HG02884 (cell line): Measurements from ENCODE around the gene ATP5PD.
A peak's percentile ranks its signal among the peaks of the same experiment; 100 is the strongest.

Experiments used
- ATAC-seq: cut with Tn5 transposase; IDR thresholded peaks from one replicate; pipeline ENCODE4 v1.9.1; 2021; ENCODE audit warnings: mild to moderate bottlenecking, moderate library complexity; ENCODE audit not compliant: unreplicated experiment

Gene ATP5PD

DNA sequence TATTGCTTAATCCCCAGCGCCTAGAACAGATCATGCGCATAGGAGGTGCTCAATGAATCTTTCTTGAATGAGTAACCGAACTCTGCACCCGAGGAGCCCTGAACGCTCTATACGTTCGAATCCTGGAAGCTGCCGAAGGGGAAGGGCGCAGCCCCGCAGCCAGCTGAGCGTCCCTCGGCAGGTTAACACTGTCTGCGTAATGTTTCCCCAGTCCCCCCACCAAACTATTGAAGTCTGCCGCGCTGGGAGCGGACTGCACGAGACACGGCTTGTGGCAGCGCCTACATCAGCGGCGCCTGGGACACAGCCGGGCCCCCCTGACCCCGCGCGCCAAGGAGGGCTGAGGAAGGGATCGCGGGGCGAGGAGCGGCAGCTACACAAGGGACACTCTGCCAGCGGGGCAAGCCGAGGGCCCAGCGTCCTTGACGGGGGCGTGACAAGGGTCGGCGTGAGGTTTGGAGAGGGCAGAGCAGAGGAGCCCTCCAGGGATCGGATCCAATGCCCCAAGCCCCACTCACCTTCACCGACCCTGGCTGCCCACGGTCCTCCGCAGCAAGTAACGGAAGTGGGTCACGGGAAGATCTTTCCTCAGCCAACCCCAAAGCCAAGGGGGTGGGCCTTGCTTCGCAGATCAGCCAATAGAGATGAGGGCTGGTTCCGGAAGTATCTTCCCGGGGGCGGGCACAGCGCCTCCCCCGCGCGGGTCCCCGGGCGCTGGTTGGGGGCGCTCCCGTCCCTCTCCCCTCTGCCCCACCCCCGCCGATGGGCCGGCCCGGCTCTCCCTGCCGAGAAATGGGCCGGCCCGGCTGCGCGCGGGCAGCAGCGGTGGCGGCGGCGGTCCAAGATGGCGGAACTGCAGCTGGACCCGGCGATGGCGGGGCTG, at the start of gene ATP5PD, which contains the start of gene KCTD2:
ATP5PD (minus strand) TSS at position 563 of the 883 bp plus-strand sequence. CDS start 4,319 bp downstream, outside the sequence.
KCTD2 (plus strand) TSS at position 819 of the 883 bp plus-strand sequence; CDS start at position 845, 26 bp downstream.
- ATAC-seq: peak; percentile 96

DNA sequence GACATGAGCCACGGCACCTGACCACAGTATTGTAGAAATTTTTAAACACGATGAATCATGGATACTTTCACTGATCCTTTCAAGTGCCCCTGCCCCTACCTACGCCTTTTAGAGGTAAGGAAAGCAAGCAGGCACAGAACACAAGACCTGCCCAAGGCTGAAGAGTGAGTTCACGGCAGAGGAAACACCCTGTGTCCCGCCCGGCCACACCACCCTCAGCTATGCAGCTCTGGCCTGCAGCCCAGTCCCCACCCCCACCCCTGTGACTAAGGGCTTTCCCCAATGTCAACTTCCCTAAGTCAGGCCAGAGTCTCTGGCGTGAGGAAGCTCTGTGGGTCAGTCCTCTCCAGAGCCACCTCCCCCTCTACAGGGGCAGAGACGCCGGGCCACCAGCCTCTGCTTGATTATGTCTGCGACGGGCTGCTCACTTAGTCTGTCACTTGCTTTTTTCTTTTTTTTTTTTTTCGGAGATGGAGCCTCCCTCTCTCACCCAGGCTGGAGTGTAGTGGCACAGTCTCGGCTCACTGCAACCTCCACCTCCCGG, 49.4 kb upstream of the ATP5PD start:
- ATAC-seq: no peak

DNA sequence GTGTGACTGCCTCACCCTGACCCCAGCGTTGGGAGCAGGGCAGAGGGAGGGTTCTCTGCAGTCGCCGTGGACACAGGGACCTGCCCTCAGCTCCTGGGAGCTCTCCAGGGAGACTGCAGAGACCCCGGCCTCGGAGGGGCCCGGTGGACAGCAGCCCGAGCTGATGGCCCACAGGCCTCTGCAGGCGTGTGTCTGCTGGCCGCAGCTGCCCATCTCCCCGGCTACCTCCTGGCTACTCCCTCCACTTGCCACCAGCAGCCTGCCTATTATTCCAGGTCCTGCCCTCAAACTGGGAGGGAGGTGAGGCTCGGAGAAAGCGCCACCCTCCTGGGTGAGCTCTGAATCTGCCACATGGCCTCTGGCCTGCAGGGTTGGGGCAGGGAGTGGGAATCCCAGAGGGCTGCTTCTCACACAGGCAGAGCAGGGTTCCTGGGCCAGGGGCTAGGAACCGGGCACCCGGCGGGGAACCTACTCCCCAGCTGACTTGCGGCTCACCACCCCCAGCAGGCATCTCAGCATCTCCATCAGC, 48.2 kb upstream of the ATP5PD start:
- ATAC-seq: no peak

DNA sequence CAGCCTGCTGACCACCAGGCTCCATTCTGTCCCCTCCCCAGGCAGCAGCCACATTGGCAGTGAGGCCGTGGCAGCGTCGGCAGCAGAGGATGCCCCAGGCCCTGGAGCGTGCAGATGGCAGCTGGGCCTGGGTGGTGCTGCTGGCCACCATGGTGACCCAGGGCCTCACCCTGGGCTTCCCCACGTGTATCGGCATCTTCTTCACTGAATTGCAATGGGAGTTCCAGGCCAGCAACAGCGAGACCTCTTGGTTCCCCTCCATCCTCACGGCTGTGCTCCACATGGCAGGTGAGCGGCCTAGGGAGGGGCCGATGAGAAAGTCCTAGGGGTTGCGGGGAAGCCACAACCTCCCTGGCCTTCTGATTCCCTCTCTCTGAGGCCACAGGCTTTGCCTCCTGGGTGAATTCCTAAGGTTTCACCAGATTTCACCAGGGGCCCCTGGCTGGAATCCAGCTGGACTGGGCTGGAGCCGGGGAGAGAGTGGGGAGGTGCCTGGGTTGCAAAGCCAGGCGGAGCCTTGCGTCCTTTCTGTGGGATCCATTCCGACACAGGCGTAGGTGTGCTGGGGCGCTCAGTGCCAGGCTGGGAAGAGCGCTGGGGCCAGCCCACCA, 46.9 kb upstream of the ATP5PD start:
- ATAC-seq: no peak

DNA sequence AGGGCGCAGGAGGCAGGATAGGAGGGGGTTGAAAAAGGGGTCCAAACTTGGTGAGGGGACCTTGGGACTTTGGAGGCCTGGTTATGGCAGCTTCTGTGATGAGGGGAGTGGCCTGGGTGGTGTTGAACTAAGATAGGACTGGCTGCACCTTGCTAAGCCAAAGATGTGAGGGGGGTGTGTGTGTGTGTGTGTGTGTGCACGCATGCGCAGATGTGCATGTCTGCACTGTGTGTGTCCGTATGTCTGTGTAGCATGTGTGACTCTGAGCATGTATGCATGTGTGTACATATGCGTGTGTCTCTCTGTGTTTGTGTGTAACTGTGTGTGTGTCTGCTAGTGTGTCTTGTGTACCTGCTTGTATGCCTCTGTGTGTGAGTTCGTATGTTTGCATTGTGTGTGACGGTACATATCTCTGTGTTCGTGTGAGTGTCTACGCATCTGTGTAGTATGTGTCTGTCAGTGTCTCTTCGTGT, 45.1 kb upstream of the ATP5PD start:
- no peak for ATAC-seq

DNA sequence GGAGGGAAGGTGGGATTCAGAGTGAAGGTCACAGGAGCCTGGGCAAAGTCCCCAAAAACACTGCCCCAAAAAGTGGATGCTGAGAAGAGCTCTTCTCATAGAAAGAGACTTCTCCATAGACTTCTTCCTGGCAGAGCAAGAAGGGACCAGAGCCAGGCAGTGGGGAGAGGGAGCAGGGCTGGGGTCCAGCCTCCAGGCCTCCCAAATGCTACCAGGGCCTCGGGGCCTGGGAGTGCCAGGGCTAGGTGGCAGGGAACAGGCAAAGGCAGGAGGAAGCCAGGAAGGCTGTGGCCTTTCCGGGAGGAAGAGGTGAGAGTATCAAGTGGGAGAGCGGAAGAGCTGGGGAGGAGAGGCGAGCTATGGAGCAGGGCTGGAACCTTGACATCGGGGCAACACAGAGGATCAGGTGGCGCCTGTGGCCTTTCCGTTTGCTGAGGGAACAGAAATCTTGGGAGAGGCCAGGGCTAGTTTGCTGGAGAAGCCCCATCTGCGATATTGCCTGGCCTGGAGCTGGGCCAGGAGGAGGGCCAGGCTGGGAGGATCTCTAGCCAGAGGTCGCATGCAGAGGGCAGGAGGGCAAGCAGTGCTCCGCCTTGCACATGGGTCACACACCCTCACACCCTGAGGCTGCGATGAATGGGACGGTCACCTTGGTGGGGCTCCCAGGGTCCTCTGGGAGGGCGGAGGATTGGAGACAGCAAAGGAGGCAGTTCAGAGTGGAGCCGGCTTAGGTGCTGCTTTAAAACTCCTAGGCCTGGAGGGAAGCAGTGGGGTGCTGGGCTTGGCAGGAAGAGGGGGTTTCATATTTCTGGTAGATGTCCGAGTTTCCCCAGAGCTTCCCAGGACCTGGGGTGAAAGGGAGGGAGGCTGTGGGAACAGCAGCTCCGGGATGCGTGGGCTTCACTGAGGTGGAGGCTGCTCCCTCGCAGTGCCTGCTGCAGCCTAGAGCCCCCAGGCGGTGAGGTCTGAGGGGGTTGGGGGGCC, 44.4 kb upstream of the ATP5PD start:
- ATAC-seq: no peak

DNA sequence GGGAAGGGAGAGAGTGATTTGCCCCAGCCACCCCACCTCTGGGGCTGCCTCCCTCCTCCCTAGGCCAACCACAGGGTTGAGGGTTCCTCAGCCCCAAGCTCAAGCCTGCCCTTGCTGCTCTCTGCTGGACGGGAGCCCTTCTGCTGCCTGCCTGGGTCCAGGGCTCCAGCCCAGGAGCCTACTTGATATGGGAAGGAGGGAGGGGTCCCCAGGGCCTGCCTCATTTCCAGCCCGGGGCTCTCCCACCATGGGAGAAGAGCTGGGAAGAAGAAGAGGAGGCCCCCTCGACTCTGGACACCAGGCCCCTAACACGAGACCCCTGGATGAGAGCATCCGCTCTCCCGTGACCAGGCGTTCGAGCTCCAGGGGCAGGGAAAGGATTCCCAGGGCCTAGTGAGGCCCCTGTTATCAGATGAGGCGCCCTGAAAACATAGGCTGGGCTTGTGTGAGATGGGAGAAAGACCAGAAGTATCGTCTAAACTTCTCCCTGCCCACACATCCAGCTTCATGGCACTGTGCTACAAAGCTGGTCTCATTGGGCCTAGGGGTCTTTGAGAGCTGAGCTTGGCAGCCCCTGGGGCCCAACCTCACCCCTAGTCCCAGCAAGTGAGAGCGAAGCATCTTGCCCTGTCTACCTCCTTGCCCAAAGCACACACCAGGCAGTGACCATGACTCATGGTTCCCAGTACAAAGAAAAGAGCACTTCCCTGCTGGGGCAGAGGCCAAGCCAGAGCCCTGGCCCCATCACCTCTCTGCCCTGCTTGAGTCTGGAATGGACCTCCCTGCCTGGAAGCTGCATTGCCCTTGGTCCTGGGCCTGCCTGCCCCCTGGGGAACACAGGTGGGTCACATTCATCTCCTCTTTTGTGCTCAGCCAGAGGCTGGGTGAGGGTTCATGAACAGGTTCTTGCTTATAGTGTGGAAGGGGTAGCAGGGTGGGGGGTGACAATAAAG, 42.0 kb upstream of the ATP5PD start:
- ATAC-seq: no peak

DNA sequence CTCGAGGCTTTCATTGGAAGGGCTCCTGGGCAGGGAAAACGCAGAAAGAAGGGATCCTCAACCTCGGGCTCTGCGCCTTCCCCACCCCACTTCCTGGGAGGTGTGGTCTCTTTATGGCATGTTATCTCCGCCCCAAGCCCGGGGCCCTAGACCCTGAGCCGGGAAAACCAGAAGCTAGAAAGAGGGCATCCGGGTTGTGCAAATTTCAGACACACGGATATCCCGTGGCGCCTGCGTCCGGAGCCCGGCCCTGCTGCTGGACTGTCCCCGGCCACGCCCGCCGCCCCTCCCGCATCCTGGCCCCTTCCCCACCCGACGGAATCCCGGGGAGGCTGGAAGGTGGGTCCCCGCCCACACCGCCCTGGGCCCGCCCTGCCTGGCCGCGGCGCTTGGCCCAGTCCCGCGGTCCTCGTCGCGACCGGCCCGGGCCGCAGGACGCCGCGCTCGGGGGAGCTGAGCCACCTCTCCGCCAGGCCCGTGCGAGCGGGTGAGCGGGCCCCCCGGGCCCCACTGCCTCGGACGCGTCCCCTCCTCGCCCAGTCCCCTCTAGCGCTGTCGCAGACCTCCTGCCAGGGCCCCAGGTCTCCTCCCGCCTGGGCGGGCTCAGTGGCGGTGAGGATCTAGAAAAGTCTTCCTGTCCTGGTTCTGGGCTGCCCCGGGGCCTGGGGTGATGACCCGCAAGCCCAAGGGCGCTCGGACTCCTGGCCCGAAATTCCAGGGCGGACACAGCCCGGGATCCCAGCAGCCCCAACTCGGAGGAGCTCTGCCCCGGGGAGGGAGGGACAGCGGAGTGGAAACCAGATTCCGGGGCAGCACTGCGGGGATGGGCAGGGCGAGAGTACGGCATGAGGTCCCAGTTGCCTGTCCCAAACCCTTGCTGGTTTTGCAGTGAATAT, 41.0 kb upstream of the ATP5PD start, which contains the start of gene SLC16A5:
SLC16A5 (plus strand) TSS at position 397 of the 896 bp plus-strand sequence. CDS start 5,683 bp downstream, outside the sequence.
- no peak for ATAC-seq

DNA sequence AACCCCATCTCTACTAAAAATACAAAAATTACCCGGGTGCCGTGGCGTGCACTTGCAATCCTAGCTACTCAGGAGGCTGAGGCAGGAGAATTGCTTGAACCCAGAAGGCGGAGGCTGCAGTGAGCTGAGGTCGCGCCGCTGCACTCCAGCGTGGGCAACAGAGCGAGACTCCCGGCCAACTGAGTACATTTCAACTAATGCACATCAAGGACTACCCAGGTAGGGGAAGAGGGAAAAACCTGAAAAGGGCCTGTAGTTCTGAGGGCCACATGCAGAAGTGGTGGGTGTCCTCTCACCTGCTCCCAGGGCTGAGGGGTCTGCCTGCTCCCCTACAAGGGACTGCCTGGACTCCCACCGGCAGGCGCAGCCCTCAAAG, 40.4 kb upstream of the ATP5PD start:
- ATAC-seq: no peak

DNA sequence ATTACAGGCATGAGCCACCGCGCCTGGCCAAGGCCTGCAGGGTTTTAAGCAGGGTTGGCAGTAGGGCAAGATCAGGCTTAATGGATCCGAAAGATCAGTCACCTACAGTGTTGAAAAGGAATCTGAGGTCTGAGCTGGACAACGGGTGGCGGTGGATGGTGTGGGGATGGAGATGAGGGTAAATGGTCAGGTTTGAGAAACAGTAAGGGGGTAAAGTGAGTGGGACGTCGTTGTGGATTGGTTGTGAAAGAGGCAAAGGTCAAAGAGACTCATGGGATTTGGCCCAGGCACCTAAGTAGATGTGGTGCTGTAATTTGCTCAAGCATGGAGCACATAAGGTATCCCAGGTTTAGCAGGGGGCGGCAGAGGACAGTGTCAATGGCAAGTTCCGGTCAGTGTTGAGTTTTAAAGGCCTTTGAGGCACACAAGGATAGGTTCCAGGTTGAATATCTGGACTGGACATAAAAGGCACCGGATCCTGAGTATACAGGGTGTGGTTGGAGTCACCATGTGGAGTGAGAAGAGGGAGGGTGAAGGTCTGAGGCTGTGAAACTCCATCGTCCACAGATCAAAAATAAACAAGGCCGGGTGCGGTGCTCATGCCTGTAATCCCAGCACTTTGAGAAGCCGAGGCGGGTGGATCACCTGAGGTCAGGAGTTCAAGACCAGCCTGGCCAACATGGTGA, 39.9 kb upstream of the ATP5PD start:
- no peak for ATAC-seq

DNA sequence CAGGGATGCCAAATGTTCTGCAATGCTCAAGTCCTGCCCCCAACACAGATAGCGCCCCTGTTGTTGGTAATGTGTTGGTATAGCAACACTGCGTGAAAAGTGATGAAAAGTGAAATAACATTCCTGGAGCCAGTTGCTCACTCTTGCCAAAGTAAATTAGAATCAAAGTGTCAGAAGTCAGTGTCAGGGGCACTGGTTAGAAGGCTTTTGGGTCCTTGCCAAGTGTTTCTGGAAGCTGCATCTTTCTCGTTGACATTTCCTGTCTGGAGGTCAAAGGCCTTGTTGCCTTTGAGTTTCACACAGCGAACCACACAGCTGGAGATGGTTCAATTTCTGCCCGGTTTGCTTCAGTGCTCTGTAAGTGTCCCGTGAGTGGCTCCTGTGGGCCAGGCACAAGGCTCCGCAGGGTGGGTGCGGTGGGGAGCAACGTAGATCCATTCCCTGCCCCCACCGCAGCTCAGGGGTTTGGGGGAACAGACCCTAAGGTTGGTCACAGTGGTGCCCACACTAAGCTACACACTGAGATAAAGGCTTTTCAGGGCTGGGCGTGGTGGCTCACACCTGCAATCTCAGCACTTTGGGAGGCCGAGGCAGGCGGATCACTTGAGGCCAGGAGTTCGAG, 37.4 kb upstream of the ATP5PD start:
- ATAC-seq: no peak

DNA sequence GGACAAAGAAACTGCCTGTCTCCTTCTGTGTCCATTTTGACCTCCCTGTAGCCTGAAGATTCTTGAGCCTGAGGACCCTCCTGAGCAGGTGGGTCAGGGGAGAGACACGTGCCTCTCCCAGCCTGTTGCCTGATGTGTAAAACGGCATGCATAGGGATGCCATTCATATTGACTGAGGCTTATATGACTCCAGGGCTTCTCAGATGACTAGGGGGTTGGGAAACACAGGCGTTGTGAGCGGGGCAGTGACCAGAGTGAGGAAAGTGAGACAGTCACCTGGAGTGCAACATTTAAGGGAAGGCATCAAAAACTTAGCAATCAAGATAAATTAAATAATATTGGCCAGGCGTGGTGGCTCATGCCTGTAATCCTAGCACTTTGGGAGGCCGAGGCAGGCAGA, 35.9 kb upstream of the ATP5PD start:
- no peak for ATAC-seq

DNA sequence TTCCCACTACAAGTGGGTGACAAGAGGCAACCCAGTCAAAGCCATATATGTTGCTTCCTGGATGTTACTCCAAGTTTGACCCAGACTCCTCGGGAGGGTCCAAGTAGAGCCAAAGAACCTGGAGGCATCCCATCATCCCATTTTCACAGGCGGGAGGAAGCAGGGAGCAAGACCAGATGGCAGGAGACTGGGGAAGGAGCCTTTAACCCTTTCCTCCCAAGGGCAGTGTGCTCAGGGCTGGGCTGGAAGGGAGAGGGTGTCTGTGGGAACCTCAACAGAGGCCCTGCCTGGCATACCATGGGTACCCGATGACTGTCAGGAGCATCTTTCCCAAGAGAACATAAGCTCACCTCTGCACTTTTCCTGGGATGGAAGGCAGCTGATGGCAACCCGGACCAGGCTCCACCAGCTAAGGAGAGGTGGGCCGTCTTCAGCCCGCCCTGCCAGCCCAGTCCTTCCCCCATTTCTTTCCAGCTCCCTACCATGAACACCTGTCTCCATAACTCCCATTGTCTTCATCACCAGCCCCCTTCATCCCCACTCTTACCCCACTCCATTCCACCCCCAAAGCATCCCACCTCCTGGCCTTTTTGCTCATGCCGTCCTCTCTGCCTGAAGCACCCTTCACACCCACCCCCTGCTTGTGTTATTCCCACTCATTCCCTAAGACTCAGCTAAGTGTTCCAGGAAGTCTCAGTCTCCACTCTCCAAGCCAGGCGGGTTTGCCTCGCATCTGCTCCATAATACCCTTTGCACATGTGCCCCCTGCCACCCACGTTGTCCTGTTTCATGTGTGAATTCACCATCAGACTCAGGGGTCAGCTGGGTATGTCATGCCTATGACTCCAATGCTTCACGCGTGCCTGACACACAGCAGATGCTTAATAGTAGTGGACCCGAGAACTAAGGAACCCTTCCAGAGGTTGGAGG, 35.1 kb upstream of the ATP5PD start:
- no peak for ATAC-seq

DNA sequence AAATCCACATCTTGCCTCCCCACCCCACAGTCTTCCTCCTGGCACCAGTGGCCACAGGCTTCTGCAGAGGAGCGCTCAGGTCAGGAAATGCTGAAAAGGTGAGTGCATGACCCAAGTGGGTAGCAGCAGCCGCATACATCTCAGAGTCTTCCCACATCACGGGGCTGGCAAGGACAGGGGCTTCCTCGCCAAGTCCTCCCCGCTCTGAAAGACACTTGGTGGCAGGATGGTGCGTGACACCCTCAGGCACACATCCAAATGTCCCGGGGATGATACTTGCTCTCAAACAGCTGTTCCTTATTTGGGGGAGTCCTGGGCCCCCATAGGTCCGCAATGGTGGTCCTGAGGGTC, 32.2 kb upstream of the ATP5PD start:
- ATAC-seq: no peak

DNA sequence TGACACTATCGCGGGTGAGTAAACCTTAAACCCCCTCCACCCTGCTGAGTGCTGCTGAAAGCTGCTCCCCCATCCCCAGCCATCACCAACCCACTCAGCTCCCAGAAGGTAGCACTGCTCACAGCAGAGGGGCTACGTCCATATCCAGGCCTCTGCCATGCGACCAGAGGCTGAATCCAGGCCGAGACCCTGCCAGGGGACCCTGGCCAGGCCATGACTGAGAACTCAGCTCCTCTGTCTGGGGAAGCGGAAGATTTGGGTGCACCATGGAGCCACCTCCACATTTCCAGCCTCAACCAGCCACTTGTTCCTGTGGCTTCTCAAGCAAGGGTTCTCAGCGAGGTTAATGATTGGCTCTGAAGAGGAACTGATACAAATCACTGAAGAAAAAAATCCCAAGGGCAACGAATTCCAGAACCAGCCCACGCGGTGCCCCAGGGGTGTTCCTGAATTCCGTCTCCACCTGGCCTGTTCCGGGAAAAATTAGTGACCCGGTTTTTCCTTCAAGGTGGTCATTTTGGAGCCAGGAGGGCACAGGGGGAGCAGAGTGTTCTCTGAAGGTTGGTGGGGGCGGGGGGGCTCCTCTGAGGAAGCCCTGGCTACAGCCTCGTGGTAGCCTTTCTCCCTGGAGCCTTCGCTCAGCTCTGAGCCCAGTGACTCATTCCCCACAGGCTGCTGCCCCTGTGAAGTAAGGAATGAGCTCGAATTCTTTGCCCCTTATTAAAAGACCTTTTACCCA, 31.7 kb upstream of the ATP5PD start:
- ATAC-seq: no peak
